GM18517 (cell line): ENCODE data around the gene NNT.
"Not testable (repeated sequence)": the region's sequence is repeated elsewhere in the genome, so short reads cannot be mapped to it uniquely, and the experiment has no call there.

Experiments
- ATAC-seq: cut with Tn5 transposase; IDR thresholded peaks from one replicate; pipeline ENCODE4 v1.9.1; 2021; ENCODE audit warnings: mild to moderate bottlenecking, moderate library complexity; ENCODE audit not compliant: unreplicated experiment

Gene NNT

GRCh38 chr5:43702293-43702692, 99.3 kb downstream of the NNT start:
- ATAC-seq: no peak

DNA sequence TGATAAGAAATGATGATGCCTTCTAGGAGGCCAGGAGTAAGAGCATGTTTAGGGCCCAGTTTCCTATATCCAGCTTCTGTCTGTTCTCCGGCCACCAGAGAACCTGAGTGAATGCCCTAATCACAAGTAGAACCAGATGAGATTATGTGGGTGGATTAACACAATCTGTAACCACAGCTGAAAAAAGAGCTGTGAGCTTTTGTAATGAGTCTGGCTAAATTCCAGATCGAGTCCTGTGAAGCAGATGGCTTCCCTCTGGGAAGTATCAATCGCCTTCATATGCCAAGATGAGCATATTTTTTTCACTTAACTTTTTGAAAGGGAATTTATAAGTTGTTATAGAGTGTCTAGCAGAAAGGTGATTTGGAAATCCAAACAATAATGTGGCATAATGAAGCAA, 99.8 kb downstream of the NNT start:
- no peak for ATAC-seq

DNA sequence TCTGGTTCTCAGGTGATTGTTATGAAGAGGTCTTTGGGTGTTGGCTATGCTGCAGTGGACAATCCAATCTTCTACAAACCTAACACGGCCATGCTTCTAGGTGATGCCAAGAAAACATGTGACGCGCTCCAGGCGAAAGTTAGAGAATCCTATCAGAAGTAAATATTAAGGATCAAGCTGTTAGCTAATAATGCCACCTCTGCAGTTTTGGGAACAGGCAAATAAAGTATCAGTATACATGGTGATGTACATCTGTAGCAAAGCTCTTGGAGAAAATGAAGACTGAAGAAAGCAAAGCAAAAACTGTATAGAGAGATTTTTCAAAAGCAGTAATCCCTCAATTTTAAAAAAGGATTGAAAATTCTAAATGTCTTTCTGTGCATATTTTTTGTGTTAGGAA, 101.3 kb downstream of the NNT start:
- ATAC-seq: no peak

- ATAC-seq: not testable (repeated sequence)
These were observed 103.6 kb downstream of the NNT start for GRCh38 chr5:43706576-43706975.

- ATAC-seq: no peak
These were observed 108.5 kb downstream of the NNT start for GRCh38 chr5:43711496-43711895.

DNA sequence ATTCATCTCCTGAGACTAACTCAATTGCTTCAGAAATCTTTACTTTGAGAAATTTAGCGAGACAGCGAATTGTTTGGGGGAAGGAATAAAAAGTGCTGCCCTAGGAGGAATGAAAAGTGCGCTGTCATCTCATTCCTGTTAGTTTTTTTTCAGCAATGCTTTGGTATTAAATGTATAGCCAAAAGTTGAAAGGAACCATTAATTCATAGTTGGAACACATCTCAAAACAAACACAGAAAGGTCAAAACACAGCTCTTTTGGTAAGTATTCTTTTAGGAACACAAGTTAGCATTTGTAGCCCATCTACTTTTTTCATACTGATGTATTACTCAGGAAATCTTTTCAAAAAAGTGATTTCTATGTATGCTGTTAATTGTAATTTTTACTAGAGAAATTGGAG, 109.1 kb downstream of the NNT start:
- no peak for ATAC-seq

DNA sequence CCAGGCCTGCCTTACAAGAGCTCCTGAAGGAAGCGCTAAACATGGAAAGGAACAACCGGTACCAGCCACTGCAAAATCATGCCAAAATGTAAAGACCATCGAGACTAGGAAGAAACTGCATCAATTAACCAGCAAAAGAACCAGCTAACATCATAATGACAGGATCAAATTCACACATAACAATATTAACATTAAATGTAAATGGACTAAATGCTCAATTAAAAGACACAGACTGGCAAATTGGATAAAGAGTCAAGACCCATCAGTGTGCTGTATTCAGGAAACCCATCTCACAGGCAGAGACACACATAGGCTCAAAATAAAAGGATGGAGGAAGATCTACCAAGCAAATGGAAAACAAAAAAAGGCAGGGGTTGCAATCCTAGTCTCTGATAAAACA, 116.8 kb downstream of the NNT start:
- not testable (repeated sequence) for ATAC-seq

GRCh38 chr5:43728581-43728980, 125.6 kb downstream of the NNT start:
- no peak for ATAC-seq

- ATAC-seq: no peak
These were observed 127.0 kb downstream of the NNT start for GRCh38 chr5:43729846-43730478.

- no peak for ATAC-seq
These were observed 127.9 kb downstream of the NNT start for GRCh38 chr5:43730832-43731342.

DNA sequence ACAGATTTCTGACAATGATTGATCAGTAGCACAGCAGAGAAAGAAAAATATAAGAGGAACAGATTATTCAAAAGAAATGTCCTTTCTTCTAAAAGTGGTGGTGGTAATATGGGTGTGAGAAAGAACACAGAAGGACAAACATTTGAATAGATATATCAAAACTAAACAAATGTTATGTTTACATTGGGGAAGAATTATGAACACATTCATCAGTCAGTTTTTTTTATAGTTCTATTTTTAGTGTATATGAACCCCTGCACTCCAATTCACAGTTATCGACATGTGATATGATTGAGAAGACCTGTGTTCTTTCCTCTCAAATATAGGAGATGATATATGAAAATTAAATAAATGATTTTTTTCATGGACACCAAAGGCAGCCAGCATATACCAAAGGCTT, 128.6 kb downstream of the NNT start:
- ATAC-seq: no peak

DNA sequence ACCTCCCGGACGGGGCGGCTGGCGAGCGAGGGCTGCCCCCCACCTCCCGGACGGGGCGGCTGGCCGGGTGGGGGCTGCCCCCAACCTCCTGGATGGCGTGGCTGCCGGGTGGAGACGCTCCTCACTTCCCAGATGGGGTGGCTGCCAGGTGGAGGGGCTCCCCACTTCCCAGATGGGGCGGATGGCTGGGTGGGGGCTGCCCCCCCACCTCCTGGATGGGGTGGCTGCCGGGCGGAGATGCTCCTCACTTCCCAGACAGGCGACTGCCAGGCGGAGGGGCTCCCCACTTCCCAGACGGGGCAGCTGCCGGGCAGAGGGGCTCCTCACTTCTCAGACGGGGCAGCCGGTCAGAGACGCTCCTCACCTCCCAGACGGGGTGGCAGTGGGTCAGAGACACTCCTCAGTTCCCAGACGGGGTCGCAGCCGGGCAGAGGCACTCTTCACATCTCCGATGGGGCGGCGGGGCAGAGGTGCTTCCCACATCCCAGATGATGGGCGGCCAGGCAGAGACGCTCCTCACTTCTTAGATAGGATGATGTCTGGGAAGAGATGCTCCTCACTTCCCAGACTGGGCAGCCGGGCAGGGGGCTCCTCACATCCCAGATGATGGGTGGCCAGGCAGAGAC, 143.1 kb downstream of the NNT start:
- not testable (repeated sequence) for ATAC-seq

GRCh38 chr5:43750809-43751208, 147.8 kb downstream of the NNT start:
- ATAC-seq: no peak

GRCh38 chr5:43753069-43753468, 150.1 kb downstream of the NNT start:
- no peak for ATAC-seq
